BE2C (cell line): Measurements from ENCODE around the gene C16orf74. TPM values are rescaled to one million over a fixed set of nuclear protein-coding genes. Genes with fewer than 3 reads are reported as not detected.

Experiments
- DNase-seq: peaks from one replicate; pipeline ENCODE4 v3.0.0-alpha.2; 2020
- H3K27me3 ChIP-seq: fragments of 250-450 bp; sonication (Bioruptor Pico); 2 replicates; pipeline ENCODE4 v1.5.1; 2020; ENCODE audit warnings: mild to moderate bottlenecking
- H3K36me3 ChIP-seq: fragments of 250-450 bp; sonication (Bioruptor Pico); 2 replicates; pipeline ENCODE4 v1.5.1; 2020; ENCODE audit warnings: mild to moderate bottlenecking
- H3K4me1 ChIP-seq: fragments of 250-450 bp; sonication (Bioruptor Pico); 2 replicates; pipeline ENCODE4 v1.5.1; 2020
- H3K4me3 ChIP-seq: 2 replicates; pipeline ENCODE4 v1.5.1; 2011; ENCODE audit warnings: low read depth, low read length
- H3K9me3 ChIP-seq: fragments of 250-450 bp; sonication (Bioruptor Pico); 2 replicates; pipeline ENCODE4 v1.5.1; 2020
- CTCF ChIP-seq: IDR thresholded peaks from 2 replicates; pipeline ENCODE4 v1.5.1; 2012; ENCODE audit warnings: mild to moderate bottlenecking, low read depth, low read length
- polyA plus RNA-seq: library from polyadenylated mRNA; unstranded; fragments of >200 nt; gene quantifications from one replicate; pipeline ENCODE4 v1.2.1, GENCODE V29; 2012; ENCODE audit warnings: low read depth, missing spikeins; ENCODE audit not compliant: insufficient read length, insufficient read depth

The C16orf74 gene
- 1.4 TPM for polyA plus RNA-seq

DNA sequence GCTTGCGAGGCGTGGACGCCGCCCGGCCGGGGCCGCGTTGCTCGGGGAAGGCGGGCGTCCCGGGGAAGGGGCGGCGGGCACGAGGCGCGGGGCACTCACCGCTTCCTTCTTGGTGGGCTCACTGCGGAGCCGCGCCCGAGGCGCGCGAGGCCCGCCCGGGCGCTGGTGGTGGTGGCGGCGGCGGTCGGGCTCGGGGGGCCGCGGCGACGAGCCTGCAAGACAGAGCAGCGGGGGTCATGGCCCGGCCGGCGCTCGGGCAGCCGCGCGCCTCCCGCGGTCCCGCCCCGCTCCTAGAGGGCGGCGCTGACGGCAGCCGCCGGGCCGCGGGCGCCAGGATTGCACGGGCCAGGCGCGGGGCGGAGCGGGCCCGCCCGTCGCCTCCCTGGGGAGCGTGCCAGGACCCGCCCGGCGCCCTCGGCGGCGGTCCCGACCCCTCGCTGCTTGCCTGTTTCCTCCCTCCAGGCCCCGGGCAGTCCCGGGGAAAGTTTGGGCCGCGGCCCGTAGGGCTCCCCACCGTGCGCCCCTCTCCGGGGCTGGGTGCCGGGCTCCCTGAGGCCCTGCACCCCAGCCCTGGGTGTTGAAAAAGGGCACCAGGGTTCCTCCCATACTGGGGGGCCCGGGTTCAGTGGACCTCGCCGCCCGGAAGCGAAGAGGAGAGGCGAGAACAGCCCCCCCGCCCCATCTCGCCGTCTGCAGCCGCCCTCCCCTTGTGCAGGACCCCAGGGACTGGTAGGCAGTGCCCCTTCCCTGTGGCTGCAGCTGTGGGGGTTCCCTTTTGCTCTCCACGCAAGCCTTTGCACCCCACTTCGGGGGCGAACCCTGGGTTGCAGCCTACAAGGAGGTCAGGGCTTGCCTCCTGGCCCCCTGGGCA, at the start of gene C16orf74:
TSS of gene C16orf74 (minus strand) at position 270 of the 871 bp plus-strand sequence. CDS start 15,879 bp downstream, outside the sequence.
- no peaks in the 10 kb centered on the region for H3K36me3 ChIP-seq
- H3K4me1 ChIP-seq: peaks cover 18% of the 10 kb centered on the region
- H3K4me3 ChIP-seq: peak within 1 kb of the TSS; percentile 52
- no peaks in the 10 kb centered on the region for H3K9me3 ChIP-seq
- peaks cover 18% of the 10 kb centered on the region for H3K27me3 ChIP-seq
- peak; percentile 63 for DNase-seq
- no peak for TF ChIP-seq CTCF

DNA sequence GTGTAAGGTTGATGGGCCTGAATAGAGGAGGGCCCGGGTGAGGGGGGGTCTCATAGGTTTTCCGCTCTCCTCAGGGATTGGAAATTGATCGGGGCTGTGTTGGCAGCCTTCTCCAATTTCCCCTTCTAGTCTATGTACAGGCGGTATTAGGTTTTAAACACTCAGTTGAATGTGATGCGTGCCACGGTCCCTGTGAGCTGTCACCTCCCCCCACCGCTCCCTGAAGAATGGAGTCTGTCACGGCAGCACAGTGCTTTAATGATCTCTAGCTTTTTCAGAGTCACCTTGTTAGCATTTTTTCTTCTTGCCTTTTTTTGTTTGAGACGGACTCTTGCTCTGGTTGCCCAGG, 49.4 kb upstream of the C16orf74 start:
- Histone ChIP-seq H3K4me1 (no peaks in the 10 kb centered on the region; the same call in 1 of the 2 replicates), H3K9me3 (no peaks in the 10 kb centered on the region), H3K36me3 (peaks cover 63% of the 10 kb centered on the region), H3K4me3 (peak overlapping the region; percentile 96), H3K27me3 (no peaks in the 10 kb centered on the region)
- no peak for DNase-seq
- TF ChIP-seq CTCF: no peak

GRCh38 chr16:85799497-85800320, 48.8 kb upstream of the C16orf74 start, which contains the start of the genes COX4I1 and EMC8:
COX4I1 (plus strand) TSS chr16:85799695; CDS start chr16:85801206, 1,511 bp downstream.
EMC8 (minus strand) TSS chr16:85799544; CDS start chr16:85799295, 249 bp downstream.
- H3K4me3 ChIP-seq: peak within 1 kb of the TSS; percentile 96
- no peaks in the 10 kb centered on the region for H3K9me3 ChIP-seq
- no peak for TF ChIP-seq CTCF
- H3K4me1 ChIP-seq: no peaks in the 10 kb centered on the region; the same call in 1 of the 2 replicates
- peak; percentile 96 for DNase-seq
- H3K36me3 ChIP-seq: peaks cover 63% of the 10 kb centered on the region
- no peaks in the 10 kb centered on the region for H3K27me3 ChIP-seq

GRCh38 chr16:85798901-85799496, 48.1 kb upstream of the C16orf74 start:
- peak; percentile 37 for DNase-seq
- no peaks in the 10 kb centered on the region; the same call in 1 of the 2 replicates for H3K4me1 ChIP-seq
- H3K9me3 ChIP-seq: no peaks in the 10 kb centered on the region
- TF ChIP-seq CTCF: no peak
- H3K36me3 ChIP-seq: peaks cover 58% of the 10 kb centered on the region
- H3K4me3 ChIP-seq: peak overlapping the region; percentile 96
- no peaks in the 10 kb centered on the region for H3K27me3 ChIP-seq

DNA sequence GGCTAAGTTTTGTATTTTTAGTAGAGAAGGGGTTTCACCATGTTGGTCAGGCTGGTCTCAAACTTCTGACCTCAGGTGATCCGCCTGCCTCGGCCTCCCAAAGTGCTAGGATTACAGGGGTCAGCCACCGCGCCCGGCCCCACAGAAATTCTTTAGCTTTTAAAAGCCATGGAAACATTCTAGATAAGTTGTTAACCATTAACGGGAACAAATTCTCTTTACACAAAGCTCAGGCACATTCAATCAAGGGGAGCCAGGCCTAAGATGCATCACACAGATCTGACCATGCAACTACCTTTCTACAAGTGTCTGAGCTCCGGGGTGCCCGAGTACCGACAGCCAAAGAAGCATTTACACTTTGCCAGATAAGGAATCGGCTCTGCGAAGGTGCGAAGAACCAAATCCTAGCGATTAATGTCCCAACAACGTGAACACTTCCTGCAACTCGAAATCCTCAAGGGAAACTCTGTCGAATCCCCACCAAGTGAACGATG, 47.4 kb upstream of the C16orf74 start:
- Histone ChIP-seq H3K36me3 (peaks cover 58% of the 10 kb centered on the region), H3K9me3 (no peaks in the 10 kb centered on the region), H3K27me3 (no peaks in the 10 kb centered on the region), H3K4me1 (no peaks in the 10 kb centered on the region; the same call in 1 of the 2 replicates), H3K4me3 (peak overlapping the region; percentile 96)
- DNase-seq: no peak
- no peak for TF ChIP-seq CTCF
